HT-29 (cell line): Measurements from ENCODE around the gene HRH2. TPM values are rescaled to one million over a fixed set of nuclear protein-coding genes. Genes with fewer than 3 reads are reported as not detected.
"Not testable (repeated sequence)": the region's sequence is repeated elsewhere in the genome, so short reads cannot be mapped to it uniquely, and the experiment has no call there.

Experiments used
- DNase-seq: peaks from one replicate; pipeline ENCODE4 v3.0.0-alpha.2; 2015; ENCODE audit warnings: low spot score
- total RNA-seq: library from RNA; depleted of rRNA; stranded (reverse); fragments of >200 nt; shearing (Covaris generic); gene quantifications from 2 replicates; pipeline ENCODE4 v1.2.3, GENCODE V29; 2014

The HRH2 gene
- total RNA-seq, 1 experiment from 2014 or later, result not detected

GRCh38 chr5:175646251-175646650, 11.6 kb upstream of the HRH2 start:
- DNase-seq, result no peak

GRCh38 chr5:175649967-175650366, 7.9 kb upstream of the HRH2 start:
- DNase-seq, result no peak

- DNase-seq, result not testable (repeated sequence)
Observed at GRCh38 chr5:175650430-175651205, 7.3 kb upstream of the HRH2 start.

GRCh38 chr5:175652741-175653663, 4.9 kb upstream of the HRH2 start:
- DNase-seq, result no peak

- no peak for DNase-seq
Observed at GRCh38 chr5:175653763-175654162, 4.1 kb upstream of the HRH2 start.

GRCh38 chr5:175654339-175654738, 3.5 kb upstream of the HRH2 start:
- no peak for DNase-seq

GRCh38 chr5:175654807-175655206, 3.1 kb upstream of the HRH2 start:
- no peak for DNase-seq

GRCh38 chr5:175655411-175655810, 2.5 kb upstream of the HRH2 start:
- DNase-seq, result no peak

GRCh38 chr5:175656966-175657365, 905 bp upstream of the HRH2 start:
- DNase-seq, result no peak

GRCh38 chr5:175658299-175659145, 651 bp downstream of the HRH2 start:
- no peak for DNase-seq

GRCh38 chr5:175659546-175660253, 1.8 kb downstream of the HRH2 start:
- DNase-seq, result no peak

- DNase-seq, result no peak
Observed at GRCh38 chr5:175663186-175664184, 5.6 kb downstream of the HRH2 start.

GRCh38 chr5:175664723-175665122, 6.9 kb downstream of the HRH2 start:
- DNase-seq, result no peak

- DNase-seq, result no peak
Observed at GRCh38 chr5:175666216-175666615, 8.3 kb downstream of the HRH2 start.

GRCh38 chr5:175668006-175668405, 10.1 kb downstream of the HRH2 start:
- no peak for DNase-seq

GRCh38 chr5:175670372-175670771, 12.5 kb downstream of the HRH2 start:
- DNase-seq, result no peak

GRCh38 chr5:175671013-175671412, 13.1 kb downstream of the HRH2 start:
- no peak for DNase-seq

- no peak for DNase-seq
Observed at GRCh38 chr5:175672976-175673648, 15.2 kb downstream of the HRH2 start.

GRCh38 chr5:175674731-175675346, 17.0 kb downstream of the HRH2 start:
- DNase-seq, result no peak
